OCI-LY7 (cell line): Measurements from ENCODE around the gene PPFIA3. TPM values are rescaled to one million over a fixed set of nuclear protein-coding genes. Genes with fewer than 3 reads are reported as not detected.

Experiments used
- BruUV-seq: library from RNA; stranded (reverse); fragments of 400-500 nt; replicated peaks from 2 replicates; lab custom pipeline; 2021; lab: Mats Ljungman, UMichigan
- CTCF ChIA-PET: fragments of 300-600 bp; sonication (Branson Sonifier 250); formaldehyde crosslinking; loops from one replicate; lab custom pipeline; 2022; ENCODE audit warnings: antibody characterized with exemption; ENCODE audit not compliant: unreplicated experiment; lab: Charles Lee
- POLR2A ChIA-PET: fragments of 300-600 bp; sonication (Branson Sonifier 250); formaldehyde crosslinking; loops from one replicate; lab custom pipeline; 2022; ENCODE audit warnings: antibody characterized with exemption; lab: Charles Lee
- DNase-seq: peaks from one replicate; pipeline ENCODE4 v3.0.0-alpha.2; 2015; ENCODE audit warnings: low spot score
- H2AFZ ChIP-seq: fragments of 200-600 bp; sonication (generic), shearing (Covaris generic); 2 replicates; pipeline ENCODE4 v1.6.1; 2014; ENCODE audit warnings: mild to moderate bottlenecking, antibody characterized with exemption, low read length, moderate library complexity
- H3K27ac ChIP-seq: fragments of 200-600 bp; sonication (generic); 2 replicates; pipeline ENCODE4 v1.5.1; 2014; ENCODE audit warnings: mixed run types, low read depth, mild to moderate bottlenecking, moderate library complexity, low read length, inconsistent platforms; ENCODE audit not compliant: poor library complexity, severe bottlenecking
- H3K36me3 ChIP-seq: fragments of 200-600 bp; sonication (generic); 2 replicates; pipeline ENCODE4 v1.6.1; 2014; ENCODE audit warnings: mild to moderate bottlenecking, antibody characterized with exemption, low read length, moderate library complexity, mixed read lengths; ENCODE audit not compliant: insufficient read depth
- H3K4me1 ChIP-seq: fragments of 200-600 bp; sonication (generic); 2 replicates; pipeline ENCODE4 v1.5.1; 2014; ENCODE audit warnings: mild to moderate bottlenecking, low read length; ENCODE audit not compliant: insufficient read depth, poor library complexity, severe bottlenecking
- H3K4me2 ChIP-seq: fragments of 200-600 bp; sonication (generic); 2 replicates; pipeline ENCODE4 v1.6.1; 2014; ENCODE audit warnings: mild to moderate bottlenecking, low read length
- H3K4me3 ChIP-seq: fragments of 200-600 bp; sonication (generic); 2 replicates; pipeline ENCODE4 v1.5.1; 2014; ENCODE audit warnings: mild to moderate bottlenecking, low read depth, low read length; ENCODE audit not compliant: poor library complexity, severe bottlenecking
- H3K79me2 ChIP-seq: fragments of 200-600 bp; sonication (generic); 2 replicates; pipeline ENCODE4 v1.6.1; 2016; ENCODE audit warnings: low read depth, mild to moderate bottlenecking, low read length, moderate library complexity, mixed read lengths; ENCODE audit not compliant: insufficient read depth
- H3K9me2 ChIP-seq: fragments of 200-600 bp; sonication (generic); 2 replicates; pipeline ENCODE4 v1.6.1; 2016; ENCODE audit warnings: mild to moderate bottlenecking, low read length, mixed read lengths; ENCODE audit not compliant: insufficient read depth
- H3K9me3 ChIP-seq: fragments of 200-600 bp; sonication (generic); 2 replicates; pipeline ENCODE4 v1.6.1; 2014; ENCODE audit warnings: mild to moderate bottlenecking, mixed run types, low read length, mixed read lengths
- H4K20me1 ChIP-seq: fragments of 200-600 bp; sonication (generic); 2 replicates; pipeline ENCODE4 v1.6.1; 2014; ENCODE audit warnings: mild to moderate bottlenecking, antibody characterized with exemption, low read length, moderate library complexity, mixed read lengths; ENCODE audit not compliant: insufficient read depth
- CTCF ChIP-seq: fragments of 200-600 bp; sonication (generic); conservative IDR thresholded peaks from 2 replicates; pipeline ENCODE4 v1.5.1; 2014; ENCODE audit warnings: mild to moderate bottlenecking, antibody characterized with exemption, low read length, moderate library complexity, mixed read lengths
- EZH2phosphoT487 ChIP-seq: fragments of 200-600 bp; sonication (generic); IDR thresholded peaks from 2 replicates; pipeline ENCODE4 v1.6.1; 2018; ENCODE audit warnings: low read depth, borderline replicate concordance, mild to moderate bottlenecking, mixed run types, antibody characterized with exemption, low read length, moderate library complexity, mixed read lengths
- intact Hi-C: fragments of 100-400 bp; cut with micrococcal nuclease; formaldehyde crosslinking; loops from one replicate; pipeline ENCODE4 v1.10.0; 2022; ENCODE audit not compliant: unreplicated experiment
- total RNA-seq, 2 experiments: library from RNA; depleted of rRNA in 1 of 2; stranded (reverse); fragments of >200 nt in 1 of 2; shearing (Covaris generic) in 1 of 2; gene quantifications; 2 replicates each; pipeline ENCODE4 v1.2.3, GENCODE V29; 2014 to 2022

Gene PPFIA3
- total RNA-seq, 2 experiments from 2014 or later: 17.8 to 21.2 TPM

GRCh38 chr19:49165865-49166301 is 46.5 kb downstream of the PPFIA3 start:
- Histone ChIP-seq H2AFZ (no peak overlapping the region), H3K79me2 (no peaks in the 10 kb centered on the region), H3K27ac (no peak overlapping the region), H3K4me3 (no peak overlapping the region), H4K20me1 (no peaks in the 10 kb centered on the region), H3K4me2 (no peak overlapping the region), H3K9me2 (no peaks in the 10 kb centered on the region), H3K9me3 (no peaks in the 10 kb centered on the region), H3K4me1 (no peaks in the 10 kb centered on the region), H3K36me3 (no peaks in the 10 kb centered on the region)
- no peak for DNase-seq
- intact Hi-C loops: no loop called here
- ChIA-PET CTCF (no interaction called here), POLR2A (no interaction called here)
- TF ChIP-seq CTCF (no peak), EZH2phosphoT487 (no peak)
- BruUV-seq: no TSS peak

GRCh38 chr19:49167857-49168409 is 48.6 kb downstream of the PPFIA3 start:
- H3K9me3 ChIP-seq: no peaks in the 10 kb centered on the region
- POLR2A ChIA-PET: no interaction called here
- DNase-seq: no peak
- CTCF ChIA-PET: no interaction called here
- no peak overlapping the region for H3K4me2 ChIP-seq
- no peaks in the 10 kb centered on the region for H4K20me1 ChIP-seq
- H3K4me3 ChIP-seq: no peak overlapping the region
- no peak overlapping the region for H3K27ac ChIP-seq
- no TSS peak for BruUV-seq
- no peaks in the 10 kb centered on the region for H3K4me1 ChIP-seq
- no peak for TF ChIP-seq CTCF
- no peak for TF ChIP-seq EZH2phosphoT487
- no peaks in the 10 kb centered on the region for H3K79me2 ChIP-seq
- intact Hi-C loops: no loop called here
- no peaks in the 10 kb centered on the region for H3K36me3 ChIP-seq
- H3K9me2 ChIP-seq: no peaks in the 10 kb centered on the region
- no peak overlapping the region for H2AFZ ChIP-seq

GRCh38 chr19:49168421-49168820 is 49.1 kb downstream of the PPFIA3 start:
- H4K20me1 ChIP-seq: no peaks in the 10 kb centered on the region
- no peak overlapping the region for H2AFZ ChIP-seq
- CTCF ChIA-PET: no interaction called here
- no peaks in the 10 kb centered on the region for H3K4me1 ChIP-seq
- H3K79me2 ChIP-seq: no peaks in the 10 kb centered on the region
- no peaks in the 10 kb centered on the region for H3K36me3 ChIP-seq
- H3K4me2 ChIP-seq: no peak overlapping the region
- POLR2A ChIA-PET: no interaction called here
- no TSS peak for BruUV-seq
- no peaks in the 10 kb centered on the region for H3K9me3 ChIP-seq
- TF ChIP-seq CTCF (no peak), EZH2phosphoT487 (no peak)
- no peak overlapping the region for H3K4me3 ChIP-seq
- no peak for DNase-seq
- intact Hi-C loops: no loop called here
- no peaks in the 10 kb centered on the region for H3K9me2 ChIP-seq
- no peak overlapping the region for H3K27ac ChIP-seq
